ENCODE results near the gene SIGLEC10. TPM values are rescaled to one million over a fixed set of nuclear protein-coding genes. Genes with fewer than 3 reads are reported as not detected.

Gene SIGLEC10
- polyA plus RNA-seq, 1 donor (not counting 4 experiments of a cell fraction or from before 2014, with no cell fraction given), result not detected

DNA sequence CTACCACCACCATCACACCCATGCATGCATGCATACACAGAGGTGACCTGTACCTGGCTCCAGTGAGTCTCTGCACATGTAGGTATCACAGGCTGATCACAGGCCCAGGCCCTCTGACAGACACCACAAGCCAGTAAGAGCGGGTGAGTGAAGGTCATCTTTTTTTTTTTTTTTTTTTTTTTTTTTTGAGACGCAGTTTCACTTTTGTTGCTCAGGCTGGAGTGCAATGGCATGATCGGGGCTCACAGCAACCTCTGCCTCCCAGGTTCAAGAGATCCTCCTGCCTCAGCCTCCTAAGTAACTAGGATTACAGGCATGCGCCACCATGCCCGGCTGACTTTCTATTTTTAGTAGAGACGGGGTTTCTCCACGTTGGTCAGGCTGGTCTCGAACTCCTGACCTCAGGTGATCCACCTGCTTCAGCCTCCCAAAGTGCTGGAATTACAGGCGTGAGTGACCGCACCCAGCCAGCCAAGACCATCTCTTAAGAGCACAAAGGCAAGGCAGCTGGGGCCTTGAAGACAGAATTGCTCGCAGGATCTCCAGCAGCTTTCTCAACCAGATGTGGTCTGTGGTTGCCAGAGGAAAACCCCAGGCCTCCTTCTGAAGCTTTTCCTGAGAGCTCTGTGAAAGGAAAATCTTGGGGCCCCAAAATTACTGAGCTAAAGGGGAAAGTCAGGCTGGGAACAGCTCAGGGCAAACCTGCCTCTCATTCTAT, 41.8 kb downstream of the SIGLEC10 start:
- FAIRE-seq (no peak), DNase-seq (ENCODE audit: low read depth, low spot score) (no peak)
- dilution Hi-C loops (cut with MboI; ENCODE audit: extremely low pct_ligation_motif_present, low sequenced_read_pairs), result no loop called here
- Histone ChIP-seq H3K4me3 (ENCODE audit: control insufficient read depth in 2 of 3, extremely low read depth in 1 of 3, insufficient read depth in 2 of 3, low read depth in 1 of 3, low read length in 3 of 3) (no peak overlapping the region), H3K4me2 (ENCODE audit: control insufficient read depth, extremely low read depth, insufficient read depth, low read depth, low read length) (no peak overlapping the region), H3K36me3 (ENCODE audit: control insufficient read depth in 2 of 2, extremely low read depth in 1 of 2, insufficient read depth in 2 of 2, low read length in 2 of 2) (no peaks in the 10 kb centered on the region), H3K27ac (ENCODE audit: control insufficient read depth, insufficient read depth, low read length) (no peak overlapping the region), H3K9me3 (ENCODE audit: control insufficient read depth, low read depth, low read length) (no peaks in the 10 kb centered on the region), H3K4me1 (ENCODE audit: control insufficient read depth, extremely low read depth, insufficient read depth, low read length) (no peaks in the 10 kb centered on the region), H3K79me2 (ENCODE audit: control insufficient read depth, insufficient read depth, low read length) (no peaks in the 10 kb centered on the region), H3K9me1 (ENCODE audit: control insufficient read depth, extremely low read depth, insufficient read depth, low read length) (no peaks in the 10 kb centered on the region), H3K27me3 (ENCODE audit: control insufficient read depth, extremely low read depth, insufficient read depth, low read length) (no peaks in the 10 kb centered on the region), H3K9ac (ENCODE audit: control insufficient read depth, extremely low read depth, insufficient read depth, low read length) (no peak overlapping the region), H2AFZ (ENCODE audit: control insufficient read depth, low read length) (no peak overlapping the region), H4K20me1 (ENCODE audit: control insufficient read depth, extremely low read depth, insufficient read depth, low read length) (no peaks in the 10 kb centered on the region)
- TF ChIP-seq EZH2 (IDR thresholded peaks at IDR 0.05; ENCODE audit: low read length), result no peak
- TF ChIP-seq, protein P1, sequence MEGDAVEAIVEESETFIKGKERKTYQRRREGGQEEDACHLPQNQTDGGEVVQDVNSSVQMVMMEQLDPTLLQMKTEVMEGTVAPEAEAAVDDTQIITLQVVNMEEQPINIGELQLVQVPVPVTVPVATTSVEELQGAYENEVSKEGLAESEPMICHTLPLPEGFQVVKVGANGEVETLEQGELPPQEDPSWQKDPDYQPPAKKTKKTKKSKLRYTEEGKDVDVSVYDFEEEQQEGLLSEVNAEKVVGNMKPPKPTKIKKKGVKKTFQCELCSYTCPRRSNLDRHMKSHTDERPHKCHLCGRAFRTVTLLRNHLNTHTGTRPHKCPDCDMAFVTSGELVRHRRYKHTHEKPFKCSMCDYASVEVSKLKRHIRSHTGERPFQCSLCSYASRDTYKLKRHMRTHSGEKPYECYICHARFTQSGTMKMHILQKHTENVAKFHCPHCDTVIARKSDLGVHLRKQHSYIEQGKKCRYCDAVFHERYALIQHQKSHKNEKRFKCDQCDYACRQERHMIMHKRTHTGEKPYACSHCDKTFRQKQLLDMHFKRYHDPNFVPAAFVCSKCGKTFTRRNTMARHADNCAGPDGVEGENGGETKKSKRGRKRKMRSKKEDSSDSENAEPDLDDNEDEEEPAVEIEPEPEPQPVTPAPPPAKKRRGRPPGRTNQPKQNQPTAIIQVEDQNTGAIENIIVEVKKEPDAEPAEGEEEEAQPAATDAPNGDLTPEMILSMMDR (optimal IDR thresholded peaks at IDR 0.05 in 1 of 3, IDR thresholded peaks at IDR 0.05 in 1 of 3, conservative IDR thresholded peaks at IDR 0.05 in 1 of 3; ENCODE audit: extremely low read depth in 1 of 3, insufficient read depth in 2 of 3, low read length in 3 of 3), result no peak

DNA sequence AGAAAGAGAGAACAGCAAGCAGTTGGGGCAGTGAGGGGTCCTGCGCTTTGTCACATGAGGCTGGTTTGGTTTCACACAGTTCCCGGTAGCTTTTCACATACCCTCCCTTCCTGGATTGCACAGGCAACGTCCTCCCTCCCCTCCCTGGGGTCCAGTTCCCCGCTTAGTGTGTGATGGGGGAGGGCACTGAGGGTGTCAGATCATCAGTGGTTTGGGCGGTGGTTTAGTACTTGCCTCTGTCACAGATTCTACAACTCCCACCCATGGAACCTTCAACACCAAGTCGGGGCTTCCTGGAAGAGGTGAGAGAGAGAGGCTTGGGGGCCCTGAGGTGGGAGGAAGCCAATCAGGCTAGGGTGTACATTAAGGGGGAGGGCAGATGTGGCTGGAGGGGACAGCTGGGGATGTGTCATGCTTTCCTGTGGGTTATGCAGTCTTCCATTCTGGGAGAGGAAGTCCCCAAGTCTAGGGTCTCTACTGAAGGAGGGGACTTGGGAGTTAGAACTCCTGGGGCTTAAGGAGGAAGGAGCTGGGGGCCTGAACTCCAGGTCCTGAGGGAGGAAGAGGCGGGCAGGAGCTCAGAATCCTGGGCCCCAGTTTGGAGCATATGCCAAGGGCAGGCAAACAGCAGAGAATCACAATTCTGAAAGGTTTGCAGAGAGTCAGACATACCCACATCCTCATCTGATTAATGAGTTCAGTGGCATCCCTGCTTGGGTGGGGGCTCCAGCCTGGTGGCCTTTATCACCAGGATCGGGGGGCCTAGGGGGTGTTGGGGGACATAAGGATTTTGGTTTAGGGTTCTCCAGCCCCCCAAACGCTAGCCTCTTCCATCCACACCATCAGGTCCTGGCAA, 44.6 kb downstream of the SIGLEC10 start, which contains the start of gene NKG7:
Gene NKG7, minus strand, starts transcription at position 6 of the 856 bp plus-strand sequence. CDS start 119 bp downstream, outside the sequence.
- Histone ChIP-seq H3K9me3 (ENCODE audit: control insufficient read depth, low read depth, low read length) (no peaks in the 10 kb centered on the region), H3K4me1 (ENCODE audit: control insufficient read depth, extremely low read depth, insufficient read depth, low read length) (no peaks in the 10 kb centered on the region), H3K79me2 (ENCODE audit: control insufficient read depth, insufficient read depth, low read length) (no peaks in the 10 kb centered on the region), H3K9ac (ENCODE audit: control insufficient read depth, extremely low read depth, insufficient read depth, low read length) (no peak within 1 kb of the TSS), H3K4me3 (ENCODE audit: control insufficient read depth in 2 of 3, extremely low read depth in 1 of 3, insufficient read depth in 2 of 3, low read depth in 1 of 3, low read length in 3 of 3) (no peak within 1 kb of the TSS), H3K36me3 (ENCODE audit: control insufficient read depth in 2 of 2, extremely low read depth in 1 of 2, insufficient read depth in 2 of 2, low read length in 2 of 2) (no peaks in the 10 kb centered on the region), H2AFZ (ENCODE audit: control insufficient read depth, low read length) (no peak within 1 kb of the TSS), H3K27me3 (ENCODE audit: control insufficient read depth, extremely low read depth, insufficient read depth, low read length) (no peaks in the 10 kb centered on the region), H4K20me1 (ENCODE audit: control insufficient read depth, extremely low read depth, insufficient read depth, low read length) (no peaks in the 10 kb centered on the region), H3K4me2 (ENCODE audit: control insufficient read depth, extremely low read depth, insufficient read depth, low read depth, low read length) (no peak within 1 kb of the TSS), H3K27ac (ENCODE audit: control insufficient read depth, insufficient read depth, low read length) (no peak within 1 kb of the TSS), H3K9me1 (ENCODE audit: control insufficient read depth, extremely low read depth, insufficient read depth, low read length) (no peaks in the 10 kb centered on the region)
- FAIRE-seq (no peak), DNase-seq (ENCODE audit: low read depth, low spot score) (no peak)
- dilution Hi-C loops (cut with MboI; ENCODE audit: extremely low pct_ligation_motif_present, low sequenced_read_pairs), result no loop called here
- TF ChIP-seq, protein P1 (optimal IDR thresholded peaks at IDR 0.05 in 1 of 3, IDR thresholded peaks at IDR 0.05 in 1 of 3, conservative IDR thresholded peaks at IDR 0.05 in 1 of 3; ENCODE audit: extremely low read depth in 1 of 3, insufficient read depth in 2 of 3, low read length in 3 of 3), result no peak
- no peak for TF ChIP-seq EZH2 (IDR thresholded peaks at IDR 0.05; ENCODE audit: low read length)
